H9 (cell line): ENCODE measurements around the gene NPAS2. TPM values are rescaled to one million over a fixed set of nuclear protein-coding genes. Genes with fewer than 3 reads are reported as not detected.

Source experiments
- DNase-seq: peaks from one replicate; pipeline ENCODE4 v3.0.0-alpha.2; 2017
- H2AFZ ChIP-seq: one replicate; pipeline ENCODE4 v1.6.1; 2013; ENCODE audit warnings: mild to moderate bottlenecking, low read length, control low read depth, moderate library complexity
- H2AK5ac ChIP-seq: 2 replicates; pipeline ENCODE4 v1.6.1; 2013; ENCODE audit warnings: low read length, control low read depth, mixed read lengths; ENCODE audit not compliant: insufficient read length
- H2BK120ac ChIP-seq: one replicate; pipeline ENCODE4 v1.6.1; 2013; ENCODE audit warnings: low read depth, mild to moderate bottlenecking, low read length, control low read depth, inconsistent platforms; ENCODE audit not compliant: poor library complexity, severe bottlenecking
- H2BK12ac ChIP-seq: 2 replicates; pipeline ENCODE4 v1.6.1; 2013; ENCODE audit warnings: low read length, control low read depth, mixed read lengths, low read depth; ENCODE audit not compliant: insufficient read length
- H2BK15ac ChIP-seq: 2 replicates; pipeline ENCODE4 v1.6.1; 2013; ENCODE audit warnings: low read depth, low read length, control low read depth
- H2BK20ac ChIP-seq: one replicate; pipeline ENCODE4 v1.6.1; 2013; ENCODE audit warnings: low read depth, mild to moderate bottlenecking, low read length, control low read depth, inconsistent platforms; ENCODE audit not compliant: poor library complexity, severe bottlenecking
- H2BK5ac ChIP-seq: 2 replicates; pipeline ENCODE4 v1.6.1; 2013; ENCODE audit warnings: low read length, control low read depth, mixed read lengths; ENCODE audit not compliant: insufficient read length
- H3K14ac ChIP-seq: 2 replicates; pipeline ENCODE4 v1.6.1; 2013; ENCODE audit warnings: low read length, control low read depth; ENCODE audit not compliant: insufficient read depth
- H3K18ac ChIP-seq: 2 replicates; pipeline ENCODE4 v1.6.1; 2013; ENCODE audit warnings: low read depth, mild to moderate bottlenecking, mixed read lengths, low read length, control low read depth; ENCODE audit not compliant: insufficient read length
- H3K23ac ChIP-seq: 2 replicates; pipeline ENCODE4 v1.6.1; 2013; ENCODE audit warnings: low read length, control low read depth, mixed read lengths, low read depth; ENCODE audit not compliant: insufficient read length
- H3K23me2 ChIP-seq: 2 replicates; pipeline ENCODE4 v1.6.1; 2013; ENCODE audit warnings: low read depth, mild to moderate bottlenecking, mixed read lengths, low read length, control low read depth; ENCODE audit not compliant: insufficient read length, poor library complexity, severe bottlenecking
- H3K27ac ChIP-seq: 2 replicates; pipeline ENCODE4 v1.5.1; 2013; ENCODE audit warnings: low read length, control low read depth, mixed read lengths, low read depth; ENCODE audit not compliant: insufficient read length
- H3K27me3 ChIP-seq: 2 replicates; pipeline ENCODE4 v1.6.1; 2013; ENCODE audit warnings: low read length, control low read depth, inconsistent platforms; ENCODE audit not compliant: insufficient read depth
- H3K4ac ChIP-seq: 2 replicates; pipeline ENCODE4 v1.6.1; 2013; ENCODE audit warnings: low read depth, mild to moderate bottlenecking, control low read depth, inconsistent platforms, low read length, moderate library complexity
- H3K4me1 ChIP-seq: 2 replicates; pipeline ENCODE4 v1.6.1; 2013; ENCODE audit warnings: low read length, control low read depth, inconsistent platforms; ENCODE audit not compliant: insufficient read depth
- H3K4me2 ChIP-seq: 2 replicates; pipeline ENCODE4 v1.6.1; 2013; ENCODE audit warnings: low read length, control low read depth, mixed read lengths; ENCODE audit not compliant: insufficient read length, insufficient read depth
- H3K56ac ChIP-seq: 2 replicates; pipeline ENCODE4 v1.6.1; 2013; ENCODE audit warnings: low read depth, mild to moderate bottlenecking, mixed read lengths, low read length, control low read depth; ENCODE audit not compliant: insufficient read length
- H3K79me1 ChIP-seq: 2 replicates; pipeline ENCODE4 v1.6.1; 2013; ENCODE audit warnings: low read depth, mild to moderate bottlenecking, moderate library complexity, low read length, control low read depth, inconsistent platforms; ENCODE audit not compliant: insufficient read depth, poor library complexity, severe bottlenecking
- H3K79me2 ChIP-seq: 2 replicates; pipeline ENCODE4 v1.6.1; 2013; ENCODE audit warnings: low read length, control low read depth, inconsistent platforms; ENCODE audit not compliant: insufficient read depth
- H3K9ac ChIP-seq: 2 replicates; pipeline ENCODE4 v1.6.1; 2013; ENCODE audit warnings: low read length, control low read depth, mixed read lengths; ENCODE audit not compliant: insufficient read length; ENCODE audit errors: extremely low read depth
- H3K9me3 ChIP-seq: one replicate; pipeline ENCODE4 v1.6.1; 2013; ENCODE audit warnings: low read depth, low read length, inconsistent platforms; ENCODE audit not compliant: control insufficient read depth
- H3T11ph ChIP-seq: one replicate; pipeline ENCODE4 v1.6.1; 2013; ENCODE audit warnings: mild to moderate bottlenecking, low read length, control low read depth, inconsistent platforms
- H4K20me1 ChIP-seq: one replicate; pipeline ENCODE4 v1.6.1; 2013; ENCODE audit not compliant: control insufficient read depth, insufficient read length, insufficient read depth
- H4K5ac ChIP-seq: 2 replicates; pipeline ENCODE4 v1.6.1; 2013; ENCODE audit warnings: low read depth, mild to moderate bottlenecking, mixed read lengths, low read length, control low read depth; ENCODE audit not compliant: insufficient read length
- H4K8ac ChIP-seq: replicated peaks from 2 replicates; pipeline ENCODE4 v1.6.1; 2013; ENCODE audit warnings: low read length, control low read depth, mixed read lengths, low read depth; ENCODE audit not compliant: insufficient read length
- H4K91ac ChIP-seq: 2 replicates; pipeline ENCODE4 v1.6.1; 2013; ENCODE audit warnings: low read depth, mild to moderate bottlenecking, moderate library complexity, mixed read lengths, low read length, control low read depth; ENCODE audit not compliant: insufficient read length
- H3K27ac Mint-ChIP-seq, 3 experiments: 2 replicates in 2 of 3; 3 replicates in 1 of 3; pipeline ENCODE4 v1.8.0; 2020 to 2021; ENCODE audit warnings: mixed read lengths in 3 of 3, mild to moderate bottlenecking in 1 of 3, moderate library complexity in 1 of 3
- H3K27me3 Mint-ChIP-seq: 2 replicates; pipeline ENCODE4 v1.8.0; 2021; ENCODE audit warnings: low read depth, mild to moderate bottlenecking, moderate library complexity, mixed read lengths
- H3K36me3 Mint-ChIP-seq, 3 experiments: 2 replicates in 2 of 3; 3 replicates in 1 of 3; pipeline ENCODE4 v1.8.0; 2020 to 2021; ENCODE audit warnings: low read depth in 3 of 3, mixed read lengths in 3 of 3; ENCODE audit not compliant: insufficient read depth in 1 of 3
- H3K4me1 Mint-ChIP-seq, 2 experiments: 2 replicates each; pipeline ENCODE4 v1.8.0; 2020; ENCODE audit warnings: mixed read lengths in 2 of 2
- H3K4me3 Mint-ChIP-seq, 2 experiments: 2 replicates in 1 of 2; 3 replicates in 1 of 2; pipeline ENCODE4 v1.8.0; 2020 to 2021; ENCODE audit warnings: mild to moderate bottlenecking in 2 of 2, mixed read lengths in 2 of 2, moderate library complexity in 1 of 2
- H3K9me3 Mint-ChIP-seq, 2 experiments: 2 replicates in 1 of 2; 3 replicates in 1 of 2; pipeline ENCODE4 v1.8.0; 2020; ENCODE audit warnings: mild to moderate bottlenecking in 2 of 2, mixed read lengths in 2 of 2, moderate library complexity in 1 of 2
- CTCF ChIP-seq: fragments of 200-600 bp; sonication (generic); conservative IDR thresholded peaks from 3 replicates; pipeline ENCODE4 v1.8.0; 2021; ENCODE audit warnings: antibody characterized with exemption, mild to moderate bottlenecking
- WGBS: extraction: QIAGEN DNeasy Blood & Tissue Kit; methylation state at CpG from one replicate; pipeline ENCODE4 v1.1.7; 2013; ENCODE audit warnings: missing lambda C conversion rate, low lambda C conversion rate, mixed read lengths; ENCODE audit not compliant: insufficient read length; ENCODE audit errors: extremely low coverage; 5-methylcytosine and 5-hydroxymethylcytosine counted together
- total RNA-seq: library from RNA; stranded (reverse); gene quantifications from 2 replicates; pipeline ENCODE4 v1.2.1, GENCODE V29; 2021

Gene NPAS2
- total RNA-seq, 1 experiment from 2014 or later = 1.3 TPM

DNA sequence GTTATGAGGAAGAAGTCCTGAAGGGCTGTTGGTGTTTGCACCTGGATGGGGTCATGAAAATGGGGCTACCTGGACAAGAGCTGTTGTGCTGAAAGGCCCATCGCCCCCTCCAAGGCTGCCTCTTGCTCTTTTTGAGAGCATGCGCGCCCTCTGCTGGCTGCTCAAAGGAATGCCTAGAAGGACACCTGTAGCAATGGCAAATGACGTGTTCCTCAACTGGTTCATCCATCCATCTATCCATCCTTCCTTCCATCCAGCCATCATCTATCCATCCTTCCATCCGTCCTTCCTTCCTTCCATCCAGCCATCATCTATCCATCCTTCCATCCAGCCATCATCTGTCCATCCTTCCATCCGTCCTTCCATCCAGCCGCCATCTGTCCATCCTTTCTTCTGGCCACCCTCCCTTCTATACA, 165.0 kb downstream of the NPAS2 start:
- no CpG with 5 or more reads among the region's 7 CpGs for WGBS
- Mint-ChIP-seq H3K9me3 (no peaks in the 10 kb centered on the region; a peak in 1 of 5 replicates), H3K4me1 (peaks cover 16% of the 10 kb centered on the region in 2 experiments)

More for the DNA sequence above, 165.0 kb downstream of the NPAS2 start:
- Histone ChIP-seq H3K4me1 (no peaks in the 10 kb centered on the region), H3K9me3 (no peaks in the 10 kb centered on the region), H4K5ac (no peak overlapping the region), H2BK12ac (no peak overlapping the region), H3K23me2 (no peaks in the 10 kb centered on the region), H3K79me2 (no peaks in the 10 kb centered on the region), H2AFZ (no peak overlapping the region), H3K27me3 (no peaks in the 10 kb centered on the region), H3T11ph (no peak overlapping the region), H3K4ac (no peak overlapping the region), H3K9ac (no peak overlapping the region), H2BK120ac (no peak overlapping the region), H3K27ac (no peak overlapping the region), H2BK15ac (no peak overlapping the region), H3K18ac (no peak overlapping the region), H3K56ac (no peak overlapping the region), H3K14ac (no peak overlapping the region), H4K20me1 (peaks cover 5% of the 10 kb centered on the region), H2BK20ac (no peak overlapping the region), H2BK5ac (no peak overlapping the region), H3K79me1 (no peaks in the 10 kb centered on the region), H3K23ac (no peak overlapping the region), H3K4me2 (no peak overlapping the region), H2AK5ac (no peak overlapping the region), H4K91ac (no peak overlapping the region), H4K8ac (no peak overlapping the region)
- H3K27ac Mint-ChIP-seq = no peak overlapping the region
- no peaks in the 10 kb centered on the region; a peak in 1 of 7 replicates for H3K36me3 Mint-ChIP-seq
- DNase-seq = peak; percentile 85
- TF ChIP-seq CTCF = peak; percentile 93
- no peak overlapping the region for H3K4me3 Mint-ChIP-seq
- H3K27me3 Mint-ChIP-seq = peaks cover 2% of the 10 kb centered on the region; the same call in 1 of the 2 replicates
